NCI-H2196 (cell line): Measurements from ENCODE around the gene GAS1.

ENCODE experiments used
- DNase-seq: peaks from one replicate; lab custom pipeline; 2025; ENCODE audit not compliant: unreplicated experiment; lab: John Stamatoyannopoulos, UW

Gene GAS1

DNA sequence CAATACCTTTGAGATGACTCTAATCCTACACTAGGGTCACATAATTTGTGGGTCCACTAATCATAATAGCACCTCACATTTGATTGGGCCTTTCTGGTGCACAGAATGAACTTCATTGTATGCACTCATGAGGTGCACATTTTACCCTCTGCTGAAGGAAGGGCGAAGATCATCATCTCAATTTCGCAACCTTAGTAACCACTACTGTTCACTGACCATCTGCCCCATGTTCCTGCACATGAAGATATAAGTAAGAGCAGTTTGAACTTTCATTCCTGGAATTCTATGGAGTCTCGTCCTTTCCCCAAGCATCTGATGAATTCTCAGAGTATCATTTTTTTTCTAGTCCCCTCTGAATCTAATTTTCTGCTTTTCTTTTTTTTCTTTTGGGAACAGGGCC is 21.2 kb downstream of the GAS1 start:
- DNase-seq = no peak

DNA sequence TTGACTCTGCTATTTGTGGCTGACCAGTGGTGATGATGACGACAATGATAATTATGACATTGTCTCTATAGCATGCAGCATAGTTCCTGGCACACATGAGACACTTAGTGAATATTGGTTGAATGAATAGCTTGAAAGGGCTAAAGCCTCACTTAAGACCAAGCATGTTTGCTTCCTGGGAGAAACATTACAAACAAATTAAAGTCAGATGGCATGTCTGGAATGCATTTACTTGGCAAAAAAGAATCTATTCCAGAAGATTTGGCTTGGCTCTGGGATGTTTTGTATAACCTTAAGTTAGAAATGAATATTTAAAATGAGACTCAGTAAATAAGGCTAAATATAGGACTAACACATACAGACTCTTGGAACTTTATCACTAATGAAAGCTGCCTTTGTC is 21.6 kb downstream of the GAS1 start:
- no peak for DNase-seq

DNA sequence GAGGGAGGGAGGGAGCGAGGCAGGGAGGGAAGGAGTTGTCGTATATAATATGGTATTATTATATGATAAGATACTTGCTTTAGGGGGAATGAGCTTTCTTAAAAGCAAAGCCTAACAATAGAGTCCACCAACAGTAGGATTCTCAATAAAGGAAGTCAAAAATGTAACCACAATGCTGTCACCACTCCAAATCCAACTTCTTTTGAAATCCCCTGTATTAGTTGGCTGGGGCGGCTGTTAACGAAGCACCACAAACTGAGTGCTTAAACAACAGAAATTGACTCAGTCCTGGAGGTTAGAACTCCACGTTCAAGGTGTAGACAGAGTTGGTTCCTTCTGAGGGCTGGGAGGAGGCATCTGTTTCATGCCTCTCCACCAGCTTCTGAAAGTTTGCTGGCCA is 23.1 kb downstream of the GAS1 start:
- no peak for DNase-seq

DNA sequence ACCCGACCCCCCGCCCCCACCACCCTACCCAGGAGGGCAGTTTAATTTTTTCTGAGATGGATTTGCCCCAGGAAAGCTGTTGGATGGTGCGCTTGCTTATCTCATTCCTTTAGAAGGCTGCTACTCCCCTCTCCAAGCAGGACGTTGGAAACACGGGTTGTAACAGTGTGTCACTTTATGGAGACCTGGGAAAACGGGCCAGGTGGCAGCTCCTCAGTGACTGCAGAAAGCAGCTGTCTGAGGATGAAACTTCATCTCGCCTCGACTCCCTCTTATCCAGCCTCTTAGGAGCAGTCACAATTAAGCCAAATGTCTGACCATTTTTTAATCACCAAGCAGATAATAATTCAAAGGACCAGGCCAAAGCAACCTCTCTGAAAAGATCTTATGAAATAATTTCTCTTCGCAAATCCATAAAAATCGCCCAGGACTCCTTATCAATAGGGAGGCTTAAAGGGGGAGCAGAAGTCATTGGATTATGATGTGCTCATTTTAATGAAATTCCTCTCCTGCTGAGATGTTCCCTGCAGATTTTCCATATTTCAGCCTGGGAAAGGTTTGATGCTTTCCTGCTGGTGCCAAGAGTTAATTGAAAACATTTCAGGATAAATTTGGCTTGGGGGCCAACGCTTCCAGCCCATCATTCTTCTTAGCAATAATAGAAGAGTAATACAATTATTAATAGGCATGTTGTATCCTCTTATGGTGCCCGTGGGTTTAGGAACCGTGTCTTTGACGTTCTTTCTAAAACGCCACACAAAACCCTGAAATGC is 26.0 kb downstream of the GAS1 start:
- no peak for DNase-seq

DNA sequence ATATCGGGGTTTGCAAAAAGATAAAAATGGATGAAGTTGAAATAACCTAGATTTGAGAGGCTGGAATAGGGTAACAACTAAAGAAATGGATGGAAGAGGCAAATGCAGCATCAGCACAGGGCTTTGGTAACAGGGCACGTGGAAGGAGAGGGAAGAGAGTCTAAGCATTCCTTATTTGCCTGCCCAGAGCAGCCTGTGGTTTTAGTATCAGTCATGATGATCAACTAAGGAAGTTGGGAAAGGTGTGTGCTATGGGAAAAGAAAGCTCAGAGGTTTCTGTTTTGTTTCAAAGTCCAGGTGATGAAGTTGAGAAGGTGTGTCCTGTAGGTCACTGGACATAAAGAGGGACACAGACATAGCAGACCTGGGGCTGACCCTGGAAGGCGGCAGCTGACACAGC is 28.8 kb downstream of the GAS1 start:
- DNase-seq = no peak

DNA sequence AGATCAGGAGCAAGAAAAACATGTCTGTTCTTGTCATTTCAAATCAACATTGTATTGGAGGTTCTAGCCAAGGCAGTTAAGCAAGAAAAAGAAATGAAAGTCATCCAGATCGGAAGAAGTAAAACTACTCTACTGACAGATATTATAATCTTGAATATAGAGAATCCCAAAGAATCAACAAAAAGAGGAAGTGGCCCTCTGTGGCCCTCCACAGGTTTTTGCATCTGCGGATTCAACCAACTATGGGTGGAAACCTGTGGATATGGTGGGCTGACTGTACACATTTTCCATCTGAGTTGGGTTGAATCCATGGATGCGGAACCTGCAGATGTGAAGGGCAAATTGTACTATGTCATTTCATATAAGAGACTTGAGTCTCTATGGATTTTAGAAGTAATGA is 35.1 kb downstream of the GAS1 start:
- no peak for DNase-seq

DNA sequence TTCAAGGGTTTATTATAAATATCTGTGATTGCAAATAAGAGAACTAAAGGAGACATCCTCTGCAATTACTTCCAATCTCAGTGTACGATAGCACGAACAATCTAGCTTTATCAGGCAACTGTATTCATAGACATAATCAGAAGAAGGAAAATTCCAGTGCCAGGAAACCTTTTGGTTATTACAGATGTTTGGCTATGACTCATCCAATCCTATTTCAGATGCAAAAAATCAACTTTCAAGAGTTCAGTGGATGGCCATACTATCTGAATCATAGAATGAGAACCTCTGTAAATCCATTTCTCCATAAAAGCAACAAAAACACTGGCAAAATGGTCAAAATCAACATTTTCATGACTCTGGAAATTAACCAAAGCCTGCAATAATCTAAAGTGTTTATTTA is 37.9 kb downstream of the GAS1 start:
- DNase-seq = no peak

DNA sequence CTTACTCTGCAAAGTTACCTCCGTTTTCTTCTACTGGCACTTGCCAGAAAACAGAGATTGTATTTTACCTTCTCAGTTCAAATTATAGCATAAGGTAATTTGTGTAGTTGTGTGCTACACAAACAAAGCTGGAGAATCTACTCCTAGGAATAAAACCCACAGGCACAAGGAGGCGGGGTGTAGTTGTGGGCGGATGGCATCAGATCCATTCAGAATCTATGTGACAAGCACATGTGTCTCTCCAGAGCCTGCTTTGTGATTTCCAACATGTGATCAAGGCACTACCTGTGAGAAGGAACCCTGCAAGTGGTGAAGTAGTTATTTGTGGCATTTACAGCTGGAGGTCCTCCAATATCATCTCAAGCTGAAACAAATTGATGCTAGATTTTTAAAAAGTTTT is 39.0 kb downstream of the GAS1 start:
- DNase-seq = no peak

DNA sequence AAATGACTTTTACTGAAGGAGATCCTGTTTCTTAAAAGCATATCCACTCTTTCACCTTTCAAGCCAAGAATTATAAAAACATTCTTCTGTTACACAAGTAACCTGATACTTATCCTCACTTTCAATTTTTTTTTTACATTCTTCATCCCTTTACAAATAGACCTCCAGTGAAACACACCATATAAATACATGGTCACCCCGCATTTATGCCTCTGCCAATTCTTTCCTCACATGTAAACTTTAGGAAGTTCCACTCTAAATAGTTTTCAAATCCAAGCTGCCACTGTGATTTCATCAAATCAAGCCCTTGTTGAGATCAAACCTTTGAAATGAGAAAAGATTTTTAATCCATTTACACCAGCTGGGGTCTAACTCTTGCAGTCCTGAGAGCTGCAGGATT is 40.0 kb downstream of the GAS1 start:
- no peak for DNase-seq

DNA sequence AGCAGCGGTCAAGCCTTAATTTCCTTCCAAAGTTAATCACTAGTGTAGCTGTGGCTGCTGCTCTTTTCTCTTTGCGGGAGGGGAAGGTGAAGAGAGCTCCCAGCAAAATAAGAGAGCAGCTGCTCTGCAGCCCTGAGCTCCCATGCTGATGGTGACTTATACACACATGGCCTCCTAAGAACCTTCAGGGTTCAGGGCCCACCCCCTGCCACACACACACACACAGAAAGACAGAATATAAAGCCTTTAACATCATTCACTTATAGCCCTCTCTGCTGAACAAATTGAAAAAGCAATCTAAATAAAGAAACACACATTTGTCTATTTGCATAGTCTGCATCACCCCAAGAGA is 43.6 kb downstream of the GAS1 start:
- DNase-seq = no peak

DNA sequence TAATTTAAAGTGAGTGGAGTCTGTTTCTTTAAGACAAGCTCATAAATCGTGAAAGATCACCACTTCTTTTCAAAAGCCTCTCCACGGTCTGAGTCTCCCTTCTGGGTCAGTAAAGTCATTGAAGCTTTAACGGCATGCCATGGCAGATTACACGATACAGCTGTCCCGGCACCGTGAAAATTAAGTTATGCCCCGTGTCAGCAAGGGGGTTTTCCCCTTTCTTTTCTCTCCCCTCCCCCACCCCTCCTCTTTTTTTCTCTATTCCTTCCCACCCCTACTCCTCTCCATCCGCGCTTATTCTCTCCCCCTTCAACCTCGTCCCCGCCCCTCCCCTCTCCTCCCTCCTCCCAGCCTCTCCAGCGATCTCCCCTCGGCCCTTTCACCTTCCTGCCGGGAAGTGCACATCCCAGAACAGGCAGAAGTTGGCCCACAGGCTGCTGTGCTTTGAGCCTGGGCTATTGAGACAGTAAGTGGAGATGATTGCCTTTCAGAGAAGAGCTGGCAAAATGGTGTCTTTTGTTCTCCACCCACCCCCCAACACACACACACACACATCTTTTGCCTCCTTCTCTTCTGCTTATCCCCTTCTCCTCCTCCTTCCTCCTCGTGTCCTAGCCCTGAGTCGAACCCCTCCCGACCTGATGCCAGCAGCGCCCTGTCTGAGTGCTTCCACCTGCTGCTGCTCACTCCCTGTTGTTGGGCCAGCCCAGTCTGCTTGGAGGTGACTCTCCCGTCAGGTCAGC is 44.1 kb downstream of the GAS1 start:
- no peak for DNase-seq

DNA sequence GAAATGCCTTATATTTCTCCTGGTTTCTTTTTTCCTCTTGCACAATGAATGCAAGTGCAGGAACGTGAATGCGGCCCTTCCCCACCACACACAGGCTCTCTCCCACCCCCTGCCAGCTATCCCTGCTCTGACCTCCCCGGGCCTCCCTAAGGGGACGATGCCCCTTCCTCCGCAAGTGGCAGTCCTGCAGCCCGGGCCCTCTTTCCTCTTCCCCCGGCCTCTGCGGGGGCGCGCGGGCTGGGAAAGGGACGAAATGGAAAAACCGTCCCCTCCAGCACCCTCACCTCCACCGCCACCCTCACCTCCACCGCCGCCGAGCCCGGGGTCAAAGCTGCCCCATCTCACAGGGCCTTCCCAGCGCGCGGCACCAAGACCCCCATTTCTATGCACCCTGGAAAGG is 44.7 kb downstream of the GAS1 start:
- DNase-seq = no peak

DNA sequence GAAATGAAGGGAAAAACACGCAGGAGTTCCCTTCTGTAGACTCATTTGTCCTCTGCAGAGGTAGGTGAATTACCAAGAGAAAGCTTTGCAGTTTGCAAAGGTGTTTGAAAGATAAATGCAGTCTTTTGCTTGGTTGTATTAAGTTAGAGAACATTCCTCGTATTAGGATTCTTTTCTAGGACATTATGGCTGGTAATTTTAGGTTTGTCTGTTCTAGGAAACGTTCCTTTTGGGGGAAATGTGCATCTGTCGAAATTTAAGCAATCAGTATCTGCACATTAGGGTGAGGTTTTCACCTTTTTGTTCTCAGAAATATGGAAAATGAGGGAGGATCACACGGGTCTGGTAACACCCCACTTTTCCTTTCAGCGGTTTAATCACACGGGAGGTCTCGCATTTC is 45.1 kb downstream of the GAS1 start:
- DNase-seq = no peak

DNA sequence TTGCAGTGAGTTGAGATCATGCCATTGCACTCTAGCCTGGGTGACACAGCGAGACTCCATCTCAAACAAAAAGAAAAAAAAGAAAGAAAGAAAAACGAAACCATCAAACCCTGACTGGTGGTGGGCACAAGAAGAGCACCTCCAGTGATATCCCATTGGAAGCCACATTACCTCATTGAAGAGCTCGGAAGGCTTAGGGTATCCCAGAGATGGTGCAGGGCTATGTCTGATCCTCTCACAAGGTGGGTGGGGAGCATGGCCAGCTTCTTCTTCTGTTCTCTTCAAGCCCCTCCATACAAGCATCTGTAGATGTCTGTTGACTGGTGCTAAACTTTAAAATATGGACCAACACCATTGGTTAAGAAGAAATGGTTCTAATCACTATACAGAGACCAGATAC is 45.8 kb downstream of the GAS1 start:
- DNase-seq = no peak
